IMR-90 (cell line): ENCODE data around the gene RAB31. TPM values are rescaled to one million over a fixed set of nuclear protein-coding genes. Genes with fewer than 3 reads are reported as not detected.

Experiments
- ATAC-seq: fragments of 200-7000 bp; cut with Tn5 transposase; 2 replicates; pipeline ENCODE4 v1.9.1; 2020; ENCODE audit warnings: low read depth, mild to moderate bottlenecking, moderate library complexity
- BruUV-seq: library from RNA; stranded (reverse); fragments of 400-500 nt; replicated peaks from 2 replicates; lab custom pipeline; 2021; lab: Mats Ljungman, UMichigan
- CTCF ChIA-PET: fragments of 300-600 bp; formaldehyde crosslinking; extraction: SDS; loops from one replicate; lab custom pipeline; 2021; ENCODE audit warnings: antibody characterized with exemption; lab: Yijun Ruan, JAX
- POLR2A ChIA-PET: fragments of 300-600 bp; sonication (Branson Sonifier 250); formaldehyde crosslinking; loops from one replicate; lab custom pipeline; 2022; ENCODE audit warnings: antibody characterized with exemption; ENCODE audit not compliant: unreplicated experiment; lab: Charles Lee
- DNase-seq: peaks from one replicate; pipeline ENCODE4 v3.0.0; 2013
- H2AFZ ChIP-seq: replicated peaks from 2 replicates; pipeline ENCODE3; 2013; ENCODE audit warnings: low read length, mild to moderate bottlenecking; ENCODE audit not compliant: poor library complexity
- H2AK5ac ChIP-seq: 2 replicates; pipeline ENCODE4 v1.6.1; 2013; ENCODE audit warnings: low read depth, low read length, inconsistent platforms
- H2AK9ac ChIP-seq: replicated peaks from 2 replicates; pipeline ENCODE3; 2013; ENCODE audit warnings: mild to moderate bottlenecking, low read depth, low read length, moderate library complexity; ENCODE audit not compliant: poor library complexity
- H2BK120ac ChIP-seq: 2 replicates; pipeline ENCODE4 v1.6.1; 2013; ENCODE audit warnings: low read depth, low read length, inconsistent platforms
- H2BK15ac ChIP-seq: 3 replicates; pipeline ENCODE4 v1.6.1; 2013; ENCODE audit warnings: low read depth, low read length, inconsistent platforms
- H2BK20ac ChIP-seq: 2 replicates; pipeline ENCODE4 v1.6.1; 2013; ENCODE audit warnings: low read depth, mild to moderate bottlenecking, inconsistent platforms, low read length, moderate library complexity
- H2BK5ac ChIP-seq: 2 replicates; pipeline ENCODE4 v1.6.1; 2013; ENCODE audit warnings: mild to moderate bottlenecking, low read depth, low read length, inconsistent platforms; ENCODE audit not compliant: poor library complexity, severe bottlenecking
- H3K14ac ChIP-seq: replicated peaks from 2 replicates; pipeline ENCODE4 v1.6.1; 2013; ENCODE audit warnings: low read depth, low read length, inconsistent platforms
- H3K18ac ChIP-seq: 2 replicates; pipeline ENCODE4 v1.6.1; 2013; ENCODE audit warnings: low read depth, low read length, control low read depth
- H3K23ac ChIP-seq: 2 replicates; pipeline ENCODE4 v1.6.1; 2013; ENCODE audit warnings: low read depth, low read length, inconsistent platforms
- H3K27ac ChIP-seq: 2 replicates; pipeline ENCODE4 v1.5.1; 2013; ENCODE audit warnings: mild to moderate bottlenecking, control low read depth, low read length; ENCODE audit not compliant: insufficient read depth
- H3K27me3 ChIP-seq: 2 replicates; pipeline ENCODE4 v1.6.1; 2013; ENCODE audit warnings: low read length; ENCODE audit not compliant: control insufficient read depth, insufficient read depth
- H3K36me3 ChIP-seq: 2 replicates; pipeline ENCODE4 v1.6.1; 2013; ENCODE audit warnings: low read length, mixed read lengths; ENCODE audit not compliant: control insufficient read depth, insufficient read depth
- H3K4ac ChIP-seq: 2 replicates; pipeline ENCODE4 v1.6.1; 2013; ENCODE audit warnings: low read depth, low read length, inconsistent platforms
- H3K4me1 ChIP-seq: 2 replicates; pipeline ENCODE4 v1.6.1; 2013; ENCODE audit warnings: low read length, mixed read lengths; ENCODE audit not compliant: control insufficient read depth, insufficient read depth
- H3K4me2 ChIP-seq: 2 replicates; pipeline ENCODE4 v1.6.1; 2013; ENCODE audit warnings: low read depth, mild to moderate bottlenecking, control low read depth, low read length, moderate library complexity
- H3K4me3 ChIP-seq: 2 replicates; pipeline ENCODE4 v1.5.1; 2013; ENCODE audit warnings: low read depth, mild to moderate bottlenecking, control low read depth, low read length, moderate library complexity; ENCODE audit not compliant: insufficient read depth
- H3K56ac ChIP-seq: 2 replicates; pipeline ENCODE4 v1.6.1; 2013; ENCODE audit warnings: low read length, inconsistent platforms; ENCODE audit not compliant: insufficient read depth; ENCODE audit errors: extremely low read depth
- H3K79me1 ChIP-seq, 2 experiments: 2 replicates each; pipeline ENCODE4 v1.6.1; 2013; ENCODE audit warnings: low read length in 2 of 2, inconsistent platforms in 1 of 2, low read depth in 1 of 2
- H3K9ac ChIP-seq: 2 replicates; pipeline ENCODE4 v1.6.1; 2013; ENCODE audit warnings: low read depth, low read length, control low read depth
- H3K9me1 ChIP-seq: 2 replicates; pipeline ENCODE4 v1.6.1; 2013; ENCODE audit warnings: low read length, inconsistent platforms; ENCODE audit not compliant: insufficient read depth
- H3K9me3 ChIP-seq: 2 replicates; pipeline ENCODE4 v1.6.1; 2013; ENCODE audit warnings: low read length; ENCODE audit not compliant: control insufficient read depth, insufficient read depth
- H4K20me1 ChIP-seq: 2 replicates; pipeline ENCODE4 v1.6.1; 2013; ENCODE audit warnings: low read length, inconsistent platforms; ENCODE audit not compliant: insufficient read depth
- H4K5ac ChIP-seq: 2 replicates; pipeline ENCODE4 v1.6.1; 2013; ENCODE audit warnings: mild to moderate bottlenecking, low read depth, low read length, control low read depth
- H4K8ac ChIP-seq, 2 experiments: 2 replicates each; pipeline ENCODE4 v1.6.1; 2013; ENCODE audit warnings: low read depth in 2 of 2, low read length in 2 of 2, control low read depth in 1 of 2, inconsistent platforms in 1 of 2
- H4K91ac ChIP-seq: 2 replicates; pipeline ENCODE4 v1.6.1; 2013; ENCODE audit warnings: low read depth, low read length, inconsistent platforms; ENCODE audit not compliant: insufficient read depth
- MAFK ChIP-seq: IDR thresholded peaks from 2 replicates; pipeline ENCODE4 v1.6.1; 2012; ENCODE audit warnings: low read depth, low read length, improper control_type of control experiment
- RAD21 ChIP-seq: IDR thresholded peaks from 2 replicates; pipeline ENCODE4 v1.6.1; 2012; ENCODE audit warnings: low read length, improper control_type of control experiment
- RFX5 ChIP-seq: IDR thresholded peaks from 2 replicates; pipeline ENCODE4 v1.8.0; 2012; ENCODE audit warnings: low read depth, mild to moderate bottlenecking, low read length, moderate library complexity
- WGBS, 2 experiments: methylation state at CpG; one replicate each; pipeline versions ENCODE4 v1.1.5 to v1.1.7; 2013; ENCODE audit warnings: missing lambda C conversion rate in 2 of 2; ENCODE audit not compliant: insufficient read length in 1 of 2; ENCODE audit errors: extremely low coverage in 2 of 2; 5-methylcytosine and 5-hydroxymethylcytosine counted together
- dilution Hi-C: fragments of 300-500 bp; cut with HindIII; formaldehyde crosslinking; loops from one replicate; pipeline ENCODE4 v1.14.3; 2018; ENCODE audit warnings: low sequenced_read_pairs; ENCODE audit not compliant: unreplicated experiment
- in situ Hi-C: fragments of 300-500 bp; cut with MboI; formaldehyde crosslinking; loops from 3 replicates; pipeline ENCODE4 v1.14.3; 2019; ENCODE audit warnings: low sequenced_read_pairs, inconsistent platforms, mixed read lengths
- intact Hi-C: fragments of 100-400 bp; cut with micrococcal nuclease; formaldehyde crosslinking; loops from 2 replicates; pipeline ENCODE4 v1.10.0; 2022
- polyA plus RNA-seq, 3 experiments: library from polyadenylated mRNA; depleted of rRNA; stranded (reverse); fragments of >200 nt; gene quantifications; 2 replicates each; pipeline ENCODE4 v1.2.3, GENCODE V29; 2012; ENCODE audit warnings: low replicate concordance in 1 of 3
- total RNA-seq: library from RNA; depleted of rRNA; stranded (reverse); fragments of >200 nt; gene quantifications from 2 replicates; pipeline ENCODE4 v1.2.3, GENCODE V29; 2012

RAB31 gene
- total and polyA plus RNA-seq, 2 of the 4 experiments (the other 2 are of a cell fraction), result 13.8 to 26.9 TPM

GRCh38 chr18:9750112-9750511 is 42.0 kb downstream of the RAB31 start:
- H3K56ac ChIP-seq, result no peak overlapping the region
- no peak overlapping the region for H2BK120ac ChIP-seq
- H3K4me3 ChIP-seq, result no peak overlapping the region
- CTCF ChIA-PET, result no interaction called here
- dilution Hi-C loops (no loop called here), intact Hi-C loops (no loop called here), in situ Hi-C loops (no loop called here)
- DNase-seq (no peak), ATAC-seq (no peak)
- H4K91ac ChIP-seq, result no peak overlapping the region
- no peak overlapping the region for H3K4me2 ChIP-seq
- no peak overlapping the region for H2BK15ac ChIP-seq
- no peak for TF ChIP-seq RFX5
- TF ChIP-seq MAFK, result peak; percentile 78
- no peak for TF ChIP-seq RAD21
- POLR2A ChIA-PET, result no interaction called here
- H3K23ac ChIP-seq, result no peak overlapping the region
- H3K4me1 ChIP-seq, result 0 out of 2 replicates have a peak, but pooled peaks cover 2% of the 10 kb centered on the region
- H4K20me1 ChIP-seq, result peaks cover 13% of the 10 kb centered on the region; the same call in 1 of the 2 replicates
- no peak overlapping the region for H2AFZ ChIP-seq
- H2AK9ac ChIP-seq, result no peak overlapping the region
- H3K36me3 ChIP-seq, result no peaks in the 10 kb centered on the region
- H3K9me1 ChIP-seq, result peaks cover 5% of the 10 kb centered on the region
- peaks cover 20 to 21% of the 10 kb centered on the region in 2 experiments for H3K79me1 ChIP-seq
- no peak overlapping the region for H2BK5ac ChIP-seq
- no peak overlapping the region for H3K4ac ChIP-seq
- H3K14ac ChIP-seq, result no peak overlapping the region
- BruUV-seq, result no TSS peak
- H2BK20ac ChIP-seq, result no peak overlapping the region
- H3K27ac ChIP-seq, result no peak overlapping the region
- H3K18ac ChIP-seq, result no peak overlapping the region
- H4K5ac ChIP-seq, result no peak overlapping the region
- H4K8ac ChIP-seq, result no peak overlapping the region
- no peak overlapping the region for H2AK5ac ChIP-seq
- no peaks in the 10 kb centered on the region for H3K9me3 ChIP-seq
- WGBS, 2 experiments, result 85% methylated on average over 6 of the region's 12 CpGs; no CpG with 5 or more reads in 1 of the 2 experiments
- H3K9ac ChIP-seq, result no peak overlapping the region
- no peaks in the 10 kb centered on the region for H3K27me3 ChIP-seq
